Measurements from ENCODE around the gene HLA-A. TPM values are rescaled to one million over a fixed set of nuclear protein-coding genes. Genes with fewer than 3 reads are reported as not detected.

The HLA-A gene
- total RNA-seq, 1 donor from 2014 or later, result 60.2 TPM

DNA sequence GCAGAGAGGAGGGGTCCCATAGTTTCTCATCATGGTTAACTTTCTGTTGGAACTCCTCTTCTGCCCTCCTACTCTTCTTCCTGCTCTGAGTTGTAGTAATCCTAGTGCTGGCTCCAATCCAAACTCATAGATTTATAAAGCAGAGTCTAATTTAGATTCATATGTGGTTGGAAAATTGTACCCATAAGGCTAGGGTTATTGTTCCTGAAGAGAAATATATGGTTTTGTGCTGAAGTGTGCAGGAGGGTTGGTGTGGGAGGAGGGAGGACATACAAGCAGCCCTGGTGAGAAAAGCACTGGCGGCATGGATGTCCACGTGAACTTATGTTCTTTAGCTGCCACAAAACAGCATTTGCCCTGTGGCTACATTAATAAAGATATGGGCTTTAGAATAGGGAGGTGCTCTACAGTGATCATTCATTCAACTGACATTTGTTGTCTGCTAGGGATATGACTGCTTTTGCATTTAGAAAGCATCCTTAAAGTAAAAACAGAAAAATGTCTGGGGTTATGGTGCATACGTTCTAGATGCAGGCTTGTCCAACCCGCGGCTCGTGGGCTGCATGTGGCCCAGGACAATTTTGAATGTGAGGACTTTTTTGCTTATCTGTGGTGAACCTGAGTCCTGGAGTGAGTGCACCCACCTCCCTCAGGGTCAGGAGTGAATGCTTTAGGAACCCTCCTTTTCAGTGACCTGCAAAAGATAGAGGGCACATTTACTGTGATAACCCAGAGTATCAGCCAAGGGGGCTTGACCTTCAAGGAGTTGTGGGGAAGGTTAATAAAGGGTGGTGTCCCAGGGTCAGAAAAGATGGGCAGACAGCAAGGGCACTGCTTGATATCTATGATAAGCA, 4.1 kb downstream of the HLA-A start:
- Mint-ChIP-seq H3K27me3 (ENCODE audit: unreplicated experiment) (peaks cover 2% of the 10 kb centered on the region), H3K4me3 (ENCODE audit: unreplicated experiment) (no peak overlapping the region), H3K9me3 (ENCODE audit: unreplicated experiment) (peaks cover 10% of the 10 kb centered on the region), H3K27ac (ENCODE audit: unreplicated experiment) (no peak overlapping the region), H3K4me1 (ENCODE audit: low read depth, unreplicated experiment) (peaks cover 3% of the 10 kb centered on the region), H3K36me3 (ENCODE audit: unreplicated experiment) (peaks cover 5% of the 10 kb centered on the region)
- no peak for DNase-seq
- TF ChIP-seq, protein P1, sequence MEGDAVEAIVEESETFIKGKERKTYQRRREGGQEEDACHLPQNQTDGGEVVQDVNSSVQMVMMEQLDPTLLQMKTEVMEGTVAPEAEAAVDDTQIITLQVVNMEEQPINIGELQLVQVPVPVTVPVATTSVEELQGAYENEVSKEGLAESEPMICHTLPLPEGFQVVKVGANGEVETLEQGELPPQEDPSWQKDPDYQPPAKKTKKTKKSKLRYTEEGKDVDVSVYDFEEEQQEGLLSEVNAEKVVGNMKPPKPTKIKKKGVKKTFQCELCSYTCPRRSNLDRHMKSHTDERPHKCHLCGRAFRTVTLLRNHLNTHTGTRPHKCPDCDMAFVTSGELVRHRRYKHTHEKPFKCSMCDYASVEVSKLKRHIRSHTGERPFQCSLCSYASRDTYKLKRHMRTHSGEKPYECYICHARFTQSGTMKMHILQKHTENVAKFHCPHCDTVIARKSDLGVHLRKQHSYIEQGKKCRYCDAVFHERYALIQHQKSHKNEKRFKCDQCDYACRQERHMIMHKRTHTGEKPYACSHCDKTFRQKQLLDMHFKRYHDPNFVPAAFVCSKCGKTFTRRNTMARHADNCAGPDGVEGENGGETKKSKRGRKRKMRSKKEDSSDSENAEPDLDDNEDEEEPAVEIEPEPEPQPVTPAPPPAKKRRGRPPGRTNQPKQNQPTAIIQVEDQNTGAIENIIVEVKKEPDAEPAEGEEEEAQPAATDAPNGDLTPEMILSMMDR (IDR thresholded peaks at IDR 0.05; ENCODE audit: partially characterized antibody, unreplicated experiment), result no peak

DNA sequence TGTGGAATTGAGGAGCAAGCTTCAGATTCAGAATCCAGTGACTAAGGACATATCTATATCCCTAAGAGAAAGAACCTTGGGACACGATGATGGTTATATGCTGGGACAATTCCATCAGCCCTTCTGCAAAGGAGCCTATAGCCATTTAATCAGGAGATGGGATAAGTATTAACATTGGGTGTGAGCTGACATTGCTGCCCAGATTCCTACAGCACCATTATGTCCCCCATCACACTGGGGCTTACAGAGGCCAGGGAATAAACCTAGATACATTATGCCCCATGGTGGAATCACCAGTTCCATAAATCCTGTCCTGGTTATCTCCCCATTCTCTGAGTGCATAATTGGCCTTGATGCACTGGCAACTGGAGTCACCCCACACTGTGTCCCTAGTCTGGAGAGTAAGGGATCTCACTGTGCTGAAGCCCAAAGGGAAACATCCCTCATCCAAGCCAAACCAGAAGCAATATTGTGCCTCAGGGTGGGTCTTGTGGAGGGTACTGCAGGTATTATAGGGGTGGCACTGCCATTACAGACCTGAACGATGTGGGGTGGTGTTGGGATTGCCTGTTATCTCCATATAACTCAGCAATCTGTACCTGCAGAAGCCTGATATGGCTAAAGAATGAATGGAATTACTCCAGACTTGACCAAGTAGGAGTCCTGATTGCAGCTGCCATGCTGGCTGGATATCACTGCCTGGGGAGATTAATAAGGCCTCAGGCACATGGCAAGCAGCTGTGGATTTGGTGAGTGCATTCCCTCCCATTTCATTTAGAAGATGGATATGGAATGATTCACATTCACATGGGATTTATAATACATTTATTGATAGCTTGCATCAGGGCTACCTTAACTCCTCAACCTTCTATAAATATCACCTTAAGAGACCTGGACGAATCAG, 5.0 kb downstream of the HLA-A start:
- DNase-seq, result no peak
- Mint-ChIP-seq H3K4me1 (ENCODE audit: low read depth, unreplicated experiment) (peaks cover 3% of the 10 kb centered on the region), H3K27ac (ENCODE audit: unreplicated experiment) (no peak overlapping the region), H3K9me3 (ENCODE audit: unreplicated experiment) (peaks cover 5% of the 10 kb centered on the region), H3K36me3 (ENCODE audit: unreplicated experiment) (peaks cover 5% of the 10 kb centered on the region), H3K4me3 (ENCODE audit: unreplicated experiment) (no peak overlapping the region), H3K27me3 (ENCODE audit: unreplicated experiment) (no peaks in the 10 kb centered on the region)
- TF ChIP-seq, protein P1 (IDR thresholded peaks at IDR 0.05; ENCODE audit: partially characterized antibody, unreplicated experiment), result no peak

GRCh38 chr6:29948277-29948676, 5.9 kb downstream of the HLA-A start:
- TF ChIP-seq, protein P1 (IDR thresholded peaks at IDR 0.05; ENCODE audit: partially characterized antibody, unreplicated experiment), result no peak
- Mint-ChIP-seq H3K36me3 (ENCODE audit: unreplicated experiment) (peaks cover 5% of the 10 kb centered on the region), H3K9me3 (ENCODE audit: unreplicated experiment) (peaks cover 5% of the 10 kb centered on the region), H3K4me3 (ENCODE audit: unreplicated experiment) (no peak overlapping the region), H3K27ac (ENCODE audit: unreplicated experiment) (no peak overlapping the region), H3K27me3 (ENCODE audit: unreplicated experiment) (no peaks in the 10 kb centered on the region), H3K4me1 (ENCODE audit: low read depth, unreplicated experiment) (peaks cover 3% of the 10 kb centered on the region)
- DNase-seq, result no peak

GRCh38 chr6:29949934-29950333, 7.6 kb downstream of the HLA-A start:
- Mint-ChIP-seq H3K4me3 (ENCODE audit: unreplicated experiment) (no peak overlapping the region), H3K36me3 (ENCODE audit: unreplicated experiment) (peaks cover 5% of the 10 kb centered on the region), H3K9me3 (ENCODE audit: unreplicated experiment) (peaks cover 2% of the 10 kb centered on the region), H3K4me1 (ENCODE audit: low read depth, unreplicated experiment) (no peaks in the 10 kb centered on the region), H3K27ac (ENCODE audit: unreplicated experiment) (no peak overlapping the region), H3K27me3 (ENCODE audit: unreplicated experiment) (no peaks in the 10 kb centered on the region)
- DNase-seq, result no peak
- TF ChIP-seq, protein P1 (IDR thresholded peaks at IDR 0.05; ENCODE audit: partially characterized antibody, unreplicated experiment), result no peak
